C4-2B (cell line): ENCODE data around the gene MGST2.

Experiments used
- CTCF ChIP-seq: fragments of 450-650 bp; conservative IDR thresholded peaks from 2 replicates; pipeline ENCODE4 v1.5.1; 2017; ENCODE audit warnings: mild to moderate bottlenecking
- ZFX ChIP-seq: fragments of 450-650 bp; IDR thresholded peaks from 2 replicates; pipeline ENCODE4 v1.6.1; 2017

GRCh38 chr4:139625482-139625881 is 40.1 kb upstream of the MGST2 start:
- no peak for TF ChIP-seq CTCF
- TF ChIP-seq ZFX = no peak
